HL-60 (cell line): ENCODE results near the gene BHLHE40.
A peak's percentile ranks its signal among the peaks of the same experiment; 100 is the strongest.

ENCODE experiments used
- DNase-seq, 2 experiments: peaks; one replicate each; pipeline ENCODE4 v3.0.0-alpha.2; 2010 to 2020; ENCODE audit warnings: low read depth in 1 of 2, low spot score in 1 of 2
- H3K27ac ChIP-seq: fragments of 250-450 bp; sonication (Bioruptor Pico); replicated peaks from 2 replicates; pipeline ENCODE4 v1.5.1; 2020; ENCODE audit warnings: mild to moderate bottlenecking, moderate library complexity
- H3K27me3 ChIP-seq: fragments of 250-450 bp; sonication (Bioruptor Pico); 2 replicates; pipeline ENCODE4 v1.5.1; 2021; ENCODE audit warnings: mild to moderate bottlenecking, moderate library complexity; ENCODE audit not compliant: insufficient read depth, poor library complexity, severe bottlenecking
- H3K4me3 ChIP-seq: replicated peaks from 2 replicates; pipeline ENCODE4 v1.5.1; 2011; ENCODE audit warnings: mild to moderate bottlenecking, control low read depth, low read length; ENCODE audit not compliant: insufficient read depth
- GABPA ChIP-seq: IDR thresholded peaks from 2 replicates; pipeline ENCODE4 v1.6.1; 2012; ENCODE audit warnings: low read depth
- POLR2AphosphoS5 ChIP-seq: IDR thresholded peaks from 2 replicates; pipeline ENCODE4 v1.6.1; 2012; ENCODE audit warnings: low read depth
- SPI1 ChIP-seq: IDR thresholded peaks from 2 replicates; pipeline ENCODE4 v1.6.1; 2012; ENCODE audit warnings: low read depth, mild to moderate bottlenecking, borderline replicate concordance
- TF ChIP-seq, protein P1 (sequence below): IDR thresholded peaks from one replicate; pipeline ENCODE4 v1.5.1; 2011; ENCODE audit warnings: low read length, control low read depth, inconsistent platforms; ENCODE audit not compliant: insufficient read depth
- TF ChIP-seq, protein P2 (sequence below): IDR thresholded peaks from 2 replicates; pipeline ENCODE4 v1.6.1; 2012; ENCODE audit warnings: low read depth; ENCODE audit not compliant: insufficient replicate concordance

Gene BHLHE40

GRCh38 chr3:4984511-4984864, 5.3 kb downstream of the BHLHE40 start:
- no peak overlapping the region for H3K27ac ChIP-seq
- no peak for DNase-seq

DNA sequence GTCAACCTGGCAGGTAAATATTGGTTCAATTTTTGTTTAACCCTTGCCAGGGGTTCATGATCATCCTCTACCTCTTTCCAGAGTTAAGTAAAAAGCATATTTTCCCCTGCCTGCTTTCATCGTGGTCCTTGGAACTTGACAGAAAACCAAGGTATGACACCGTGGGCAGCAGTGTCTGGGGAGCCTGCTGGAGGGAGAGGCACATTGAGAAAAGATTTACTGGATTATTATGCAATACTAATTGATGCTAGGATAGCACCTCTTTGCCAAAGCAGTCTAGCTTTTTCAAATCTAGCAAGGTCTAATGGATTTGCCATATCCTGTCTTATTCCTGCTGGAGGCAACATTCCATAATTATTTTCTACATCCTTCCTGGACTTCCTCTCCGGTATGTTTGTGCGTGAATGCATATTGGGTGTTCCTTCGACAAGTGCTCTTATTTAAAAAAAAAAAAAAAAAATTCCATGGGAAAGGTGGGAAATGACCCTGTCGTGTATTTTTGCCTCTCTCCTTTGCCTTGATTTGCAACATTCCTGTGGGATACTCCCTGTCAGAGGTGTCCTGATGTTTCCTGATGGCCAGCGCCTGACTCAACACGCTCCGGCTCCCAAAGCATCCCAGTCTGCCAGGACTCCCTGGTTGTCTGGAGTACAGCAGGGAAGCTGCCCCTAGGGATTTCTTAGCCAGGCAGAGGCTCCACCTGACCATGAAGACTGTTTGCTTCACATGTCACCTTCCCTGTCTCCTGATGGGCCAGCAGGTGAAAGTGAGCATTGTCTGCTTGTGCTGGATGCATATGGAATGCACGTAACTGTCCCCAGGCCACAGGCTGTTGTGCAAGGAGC, 6.3 kb downstream of the BHLHE40 start:
- H3K27ac ChIP-seq, result no peak overlapping the region

More at GRCh38 chr3:4984511-4984864, 5.3 kb downstream of the BHLHE40 start:
- H3K27me3 ChIP-seq, result no peaks in the 10 kb centered on the region
- 0 out of 2 replicates have a peak overlapping the region, but pooled peaks have one; percentile 4 for H3K4me3 ChIP-seq
- no peak for TF ChIP-seq POLR2AphosphoS5
- no peak for TF ChIP-seq SPI1
- TF ChIP-seq, protein P1, sequence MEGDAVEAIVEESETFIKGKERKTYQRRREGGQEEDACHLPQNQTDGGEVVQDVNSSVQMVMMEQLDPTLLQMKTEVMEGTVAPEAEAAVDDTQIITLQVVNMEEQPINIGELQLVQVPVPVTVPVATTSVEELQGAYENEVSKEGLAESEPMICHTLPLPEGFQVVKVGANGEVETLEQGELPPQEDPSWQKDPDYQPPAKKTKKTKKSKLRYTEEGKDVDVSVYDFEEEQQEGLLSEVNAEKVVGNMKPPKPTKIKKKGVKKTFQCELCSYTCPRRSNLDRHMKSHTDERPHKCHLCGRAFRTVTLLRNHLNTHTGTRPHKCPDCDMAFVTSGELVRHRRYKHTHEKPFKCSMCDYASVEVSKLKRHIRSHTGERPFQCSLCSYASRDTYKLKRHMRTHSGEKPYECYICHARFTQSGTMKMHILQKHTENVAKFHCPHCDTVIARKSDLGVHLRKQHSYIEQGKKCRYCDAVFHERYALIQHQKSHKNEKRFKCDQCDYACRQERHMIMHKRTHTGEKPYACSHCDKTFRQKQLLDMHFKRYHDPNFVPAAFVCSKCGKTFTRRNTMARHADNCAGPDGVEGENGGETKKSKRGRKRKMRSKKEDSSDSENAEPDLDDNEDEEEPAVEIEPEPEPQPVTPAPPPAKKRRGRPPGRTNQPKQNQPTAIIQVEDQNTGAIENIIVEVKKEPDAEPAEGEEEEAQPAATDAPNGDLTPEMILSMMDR, result no peak
- TF ChIP-seq GABPA, result no peak
- TF ChIP-seq, protein P2, sequence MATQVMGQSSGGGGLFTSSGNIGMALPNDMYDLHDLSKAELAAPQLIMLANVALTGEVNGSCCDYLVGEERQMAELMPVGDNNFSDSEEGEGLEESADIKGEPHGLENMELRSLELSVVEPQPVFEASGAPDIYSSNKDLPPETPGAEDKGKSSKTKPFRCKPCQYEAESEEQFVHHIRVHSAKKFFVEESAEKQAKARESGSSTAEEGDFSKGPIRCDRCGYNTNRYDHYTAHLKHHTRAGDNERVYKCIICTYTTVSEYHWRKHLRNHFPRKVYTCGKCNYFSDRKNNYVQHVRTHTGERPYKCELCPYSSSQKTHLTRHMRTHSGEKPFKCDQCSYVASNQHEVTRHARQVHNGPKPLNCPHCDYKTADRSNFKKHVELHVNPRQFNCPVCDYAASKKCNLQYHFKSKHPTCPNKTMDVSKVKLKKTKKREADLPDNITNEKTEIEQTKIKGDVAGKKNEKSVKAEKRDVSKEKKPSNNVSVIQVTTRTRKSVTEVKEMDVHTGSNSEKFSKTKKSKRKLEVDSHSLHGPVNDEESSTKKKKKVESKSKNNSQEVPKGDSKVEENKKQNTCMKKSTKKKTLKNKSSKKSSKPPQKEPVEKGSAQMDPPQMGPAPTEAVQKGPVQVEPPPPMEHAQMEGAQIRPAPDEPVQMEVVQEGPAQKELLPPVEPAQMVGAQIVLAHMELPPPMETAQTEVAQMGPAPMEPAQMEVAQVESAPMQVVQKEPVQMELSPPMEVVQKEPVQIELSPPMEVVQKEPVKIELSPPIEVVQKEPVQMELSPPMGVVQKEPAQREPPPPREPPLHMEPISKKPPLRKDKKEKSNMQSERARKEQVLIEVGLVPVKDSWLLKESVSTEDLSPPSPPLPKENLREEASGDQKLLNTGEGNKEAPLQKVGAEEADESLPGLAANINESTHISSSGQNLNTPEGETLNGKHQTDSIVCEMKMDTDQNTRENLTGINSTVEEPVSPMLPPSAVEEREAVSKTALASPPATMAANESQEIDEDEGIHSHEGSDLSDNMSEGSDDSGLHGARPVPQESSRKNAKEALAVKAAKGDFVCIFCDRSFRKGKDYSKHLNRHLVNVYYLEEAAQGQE, result no peak

GRCh38 chr3:4986175-4986781, 7.0 kb downstream of the BHLHE40 start:
- Histone ChIP-seq H3K4me3 (peak overlapping the region; percentile 55), H3K27ac (no peak overlapping the region), H3K27me3 (no peaks in the 10 kb centered on the region)
- DNase-seq, result peak in 1 of 2 experiments; percentile 55
- no peak for TF ChIP-seq GABPA
- TF ChIP-seq SPI1, result peak; percentile 86

More for the DNA sequence above, 6.3 kb downstream of the BHLHE40 start:
- no peak for DNase-seq
- Histone ChIP-seq H3K4me3 (no peak overlapping the region), H3K27me3 (no peaks in the 10 kb centered on the region)
- TF ChIP-seq SPI1, result no peak

DNA sequence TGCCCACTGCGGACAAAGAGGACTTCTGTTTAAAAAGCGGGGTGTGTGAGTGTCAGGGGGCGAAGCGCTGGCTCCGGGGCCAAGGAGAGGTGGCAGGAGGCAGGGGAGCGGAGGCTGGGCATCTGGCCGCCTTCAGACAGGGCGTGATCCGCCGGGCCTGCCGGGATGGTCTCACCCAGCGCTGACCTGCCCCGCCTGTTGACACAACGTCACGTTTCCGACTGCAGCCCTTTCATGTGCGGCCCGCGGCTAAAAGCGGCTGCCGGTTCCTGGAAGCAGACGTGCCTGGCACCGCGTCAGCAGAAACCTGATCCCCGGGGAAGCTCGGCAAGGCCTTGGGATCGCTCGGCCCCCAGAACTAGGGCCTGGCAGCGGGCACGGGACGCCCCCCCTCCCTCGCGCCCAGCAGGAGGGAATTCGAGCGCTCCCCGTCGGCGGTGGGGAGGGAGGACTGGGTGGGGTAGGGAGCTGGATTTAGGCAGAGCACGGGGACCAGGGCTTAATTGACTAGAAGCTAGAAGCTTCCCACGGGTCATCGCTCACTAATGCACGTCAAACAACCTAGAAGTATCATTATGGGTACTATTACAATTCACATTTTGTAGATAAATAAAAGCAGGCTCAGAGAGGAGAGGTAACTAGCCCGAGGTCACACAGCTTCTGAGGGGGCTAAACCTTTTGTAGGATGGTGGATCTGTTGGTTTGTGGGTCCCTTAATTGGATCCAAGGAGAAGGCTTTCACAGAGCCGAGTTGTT, 7.7 kb downstream of the BHLHE40 start:
- H3K27ac ChIP-seq, result no peak overlapping the region
- H3K27me3 ChIP-seq, result no peaks in the 10 kb centered on the region
- H3K4me3 ChIP-seq, result peak overlapping the region; percentile 55
- TF ChIP-seq GABPA (no peak), POLR2AphosphoS5 (no peak), SPI1 (no peak)
- TF ChIP-seq, protein P1, result no peak
- peak in 1 of 2 experiments; percentile 57 for DNase-seq

DNA sequence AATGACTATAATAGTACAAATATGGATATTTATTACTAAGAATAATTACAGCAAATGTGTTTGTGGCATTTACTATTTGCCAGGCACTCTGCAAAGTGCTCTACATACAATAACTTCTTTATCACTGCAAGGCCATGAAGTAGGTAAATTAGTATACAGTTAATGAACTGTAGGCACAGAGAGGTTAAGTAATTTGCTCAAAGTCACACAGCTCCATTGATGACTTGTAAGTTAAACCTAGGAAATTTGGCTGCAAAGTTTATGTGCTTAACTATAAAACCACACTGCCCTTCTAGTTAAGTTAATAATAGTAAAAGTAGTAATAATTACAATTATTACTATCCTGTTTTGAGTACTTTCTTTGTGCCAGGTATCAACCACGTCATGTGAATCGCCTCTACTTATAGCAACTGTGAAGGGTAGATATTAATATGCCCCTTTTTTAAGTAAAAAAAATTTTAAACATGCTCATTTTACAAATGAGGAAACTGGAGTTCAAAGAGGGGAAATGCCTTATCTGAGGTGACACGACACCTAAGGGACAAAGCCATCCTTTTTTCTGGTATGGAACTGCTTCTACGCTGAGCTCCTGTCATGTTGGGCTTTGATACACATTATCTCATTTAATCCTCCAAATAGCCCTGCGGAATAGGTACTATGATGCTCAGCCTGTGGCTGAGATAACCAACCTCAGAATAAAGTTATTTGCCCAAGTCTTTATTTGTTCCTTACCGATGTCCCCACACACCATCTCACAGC, 8.5 kb downstream of the BHLHE40 start:
- no peak overlapping the region for H3K4me3 ChIP-seq
- no peak overlapping the region for H3K27ac ChIP-seq
- TF ChIP-seq SPI1 (peak; percentile 63; the same call in 1 of the 2 replicates), POLR2AphosphoS5 (no peak)
- TF ChIP-seq, protein P2, result no peak
- TF ChIP-seq, protein P1, result no peak
- DNase-seq, result no peak
- no peaks in the 10 kb centered on the region for H3K27me3 ChIP-seq
